GM11168 (cell line): Measurements from ENCODE around the gene OR14A2.
"Not testable (repeated sequence)": the region's sequence is repeated elsewhere in the genome, so short reads cannot be mapped to it uniquely, and the experiment has no call there.

Experiments
- in situ Hi-C: fragments of 300-500 bp; cut with MboI; formaldehyde crosslinking; loops from one replicate; pipeline ENCODE4 v1.12.0; 2022; ENCODE audit warnings: low sequenced_read_pairs; ENCODE audit not compliant: unreplicated experiment

Gene OR14A2

GRCh38 chr1:247748041-247748440 lies at the start of gene OR14A2:
Gene OR14A2, minus strand, starts transcription at chr1:247748141.
- in situ Hi-C loops: no loop called here

GRCh38 chr1:247797518-247797917 lies 49.6 kb upstream of the OR14A2 start:
- in situ Hi-C loops: no loop called here

- in situ Hi-C loops: no loop called here
Measured at GRCh38 chr1:247769603-247770002, 21.7 kb upstream of the OR14A2 start.

GRCh38 chr1:247760456-247760855 lies 12.5 kb upstream of the OR14A2 start, which contains the start of gene OR1C1:
Gene OR1C1, minus strand, starts transcription at chr1:247760556. Its CDS starts 2,150 bp downstream, at chr1:247758406.
- in situ Hi-C loops: no loop called here

GRCh38 chr1:247754311-247754710 lies 6.4 kb upstream of the OR14A2 start:
- in situ Hi-C loops: not testable (repeated sequence)

- in situ Hi-C loops: no loop called here
Measured at GRCh38 chr1:247749870-247750269, 1.9 kb upstream of the OR14A2 start.

- in situ Hi-C loops: no loop called here
Measured at GRCh38 chr1:247747616-247748015, 325 bp downstream of the OR14A2 start.

- in situ Hi-C loops: no loop called here
Measured at GRCh38 chr1:247746391-247746935, 1.5 kb downstream of the OR14A2 start.

GRCh38 chr1:247742215-247742760 lies 5.7 kb downstream of the OR14A2 start:
- in situ Hi-C loops: not testable (repeated sequence)

- in situ Hi-C loops: no loop called here
Measured at GRCh38 chr1:247741756-247742155, 6.2 kb downstream of the OR14A2 start.

- in situ Hi-C loops: no loop called here
Measured at GRCh38 chr1:247740721-247741120, 7.2 kb downstream of the OR14A2 start.

- in situ Hi-C loops: no loop called here
Measured at GRCh38 chr1:247738315-247738714, 9.6 kb downstream of the OR14A2 start, which contains the start of gene OR14K1. Gene OR14K1, plus strand, starts transcription at chr1:247738615. Its CDS starts 0 bp downstream, at chr1:247738615.

GRCh38 chr1:247721222-247721621 lies 26.7 kb downstream of the OR14A2 start:
- in situ Hi-C loops: no loop called here

GRCh38 chr1:247716546-247716945 lies 31.4 kb downstream of the OR14A2 start, which contains the start of gene OR6F1:
Gene OR6F1, minus strand, starts transcription at chr1:247716646. Its CDS starts 3,891 bp downstream, at chr1:247712755.
- in situ Hi-C loops: no loop called here

GRCh38 chr1:247713753-247714152 lies 34.2 kb downstream of the OR14A2 start:
- in situ Hi-C loops: no loop called here

GRCh38 chr1:247710681-247711080 lies 37.3 kb downstream of the OR14A2 start:
- in situ Hi-C loops: not testable (repeated sequence)

- in situ Hi-C loops: no loop called here
Measured at GRCh38 chr1:247701338-247701737, 46.6 kb downstream of the OR14A2 start.

- in situ Hi-C loops: no loop called here
Measured at GRCh38 chr1:247681288-247681897, 66.5 kb downstream of the OR14A2 start.

- in situ Hi-C loops: no loop called here
Measured at GRCh38 chr1:247680171-247680570, 67.8 kb downstream of the OR14A2 start.

- in situ Hi-C loops: no loop called here
Measured at GRCh38 chr1:247679639-247680038, 68.3 kb downstream of the OR14A2 start, which contains the start of gene OR13G1. Gene OR13G1, minus strand, starts transcription at chr1:247679739. Its CDS starts 6,698 bp downstream, at chr1:247673041.
